Neural cell (in vitro differentiated cells): ENCODE measurements around the gene SNTG2. TPM values are rescaled to one million over a fixed set of nuclear protein-coding genes. Genes with fewer than 3 reads are reported as not detected.

Experiments used
- H2AFZ ChIP-seq: fragments of 200-600, 300-800 bp; sonication (generic), shearing (Covaris generic); 2 replicates; pipeline ENCODE4 v1.6.0; 2014; ENCODE audit warnings: low read depth, mild to moderate bottlenecking, antibody characterized with exemption, low read length, moderate library complexity
- H3F3A ChIP-seq: fragments of 200-600 bp; shearing (Covaris generic); 2 replicates; pipeline ENCODE4 v1.6.1; 2016; ENCODE audit warnings: mild to moderate bottlenecking, moderate library complexity, mixed read lengths, antibody characterized with exemption, low read length; ENCODE audit not compliant: insufficient read depth, poor library complexity, severe bottlenecking
- H3K27ac ChIP-seq: fragments of 200-600, 300-800 bp; sonication (generic), shearing (Covaris generic); 2 replicates; pipeline ENCODE4 v1.5.1; 2014; ENCODE audit warnings: mild to moderate bottlenecking, low read length, moderate library complexity
- H3K27me3 ChIP-seq: fragments of 300-800, 200-600 bp; sonication (generic), shearing (Covaris generic); 2 replicates; pipeline ENCODE4 v1.6.0; 2014; ENCODE audit warnings: mild to moderate bottlenecking, low read depth, low read length, moderate library complexity; ENCODE audit not compliant: insufficient read depth
- H3K36me3 ChIP-seq: fragments of 300-800, 200-600 bp; sonication (generic), shearing (Covaris generic); 2 replicates; pipeline ENCODE4 v1.5.1; 2014; ENCODE audit warnings: mild to moderate bottlenecking, antibody characterized with exemption, low read length, moderate library complexity; ENCODE audit not compliant: insufficient read depth
- H3K4me2 ChIP-seq: fragments of 300-800, 200-600 bp; sonication (generic), shearing (Covaris generic); 2 replicates; pipeline ENCODE4 v1.6.0; 2014; ENCODE audit warnings: mild to moderate bottlenecking, low read length
- H3K4me3 ChIP-seq: fragments of 300-800, 200-600 bp; sonication (generic), shearing (Covaris generic); 2 replicates; pipeline ENCODE4 v1.5.1; 2014; ENCODE audit warnings: mild to moderate bottlenecking, low read length, moderate library complexity
- H3K79me2 ChIP-seq: fragments of 200-600 bp; shearing (Covaris generic); replicated peaks from 2 replicates; pipeline ENCODE4 v1.6.0; 2014; ENCODE audit warnings: mild to moderate bottlenecking, low read length, moderate library complexity; ENCODE audit not compliant: insufficient read depth
- H3K9ac ChIP-seq: fragments of 300-800, 200-600 bp; sonication (generic), shearing (Covaris generic); 2 replicates; pipeline ENCODE4 v1.6.1; 2016; ENCODE audit warnings: mild to moderate bottlenecking, low read length, mixed read lengths
- H3K9me2 ChIP-seq: fragments of 200-600 bp; shearing (Covaris generic); 2 replicates; pipeline ENCODE4 v1.6.1; 2016; ENCODE audit warnings: mild to moderate bottlenecking, low read length, mixed read lengths; ENCODE audit not compliant: insufficient read depth
- H3K9me3 ChIP-seq: fragments of 200-600, 300-800 bp; sonication (generic), shearing (Covaris generic); 2 replicates; pipeline ENCODE4 v1.6.1; 2016; ENCODE audit warnings: mild to moderate bottlenecking, mixed run types, low read length, moderate library complexity, mixed read lengths
- H4K20me1 ChIP-seq: fragments of 200-600 bp; shearing (Covaris generic); 2 replicates; pipeline ENCODE4 v1.6.1; 2016; ENCODE audit warnings: mild to moderate bottlenecking, mixed run types; ENCODE audit not compliant: insufficient read depth
- CTCF ChIP-seq: fragments of 450-650 bp; IDR thresholded peaks from 2 replicates; pipeline ENCODE4 v1.5.1; 2014; ENCODE audit warnings: antibody characterized with exemption, mild to moderate bottlenecking, moderate library complexity; ENCODE audit not compliant: poor library complexity, severe bottlenecking
- EP300 ChIP-seq: fragments of 450-650 bp; conservative IDR thresholded peaks from 2 replicates; pipeline ENCODE4 v1.6.1; 2014; ENCODE audit warnings: antibody characterized with exemption, mild to moderate bottlenecking, moderate library complexity; ENCODE audit not compliant: poor library complexity, severe bottlenecking
- EZH2 ChIP-seq: fragments of 200-600, 300-800 bp; shearing (Covaris generic), sonication (generic); IDR thresholded peaks from 2 replicates; pipeline ENCODE4 v1.6.1; 2014; ENCODE audit warnings: antibody characterized with exemption, low read length, borderline replicate concordance, mild to moderate bottlenecking; ENCODE audit not compliant: insufficient read depth, poor library complexity, severe bottlenecking
- MXI1 ChIP-seq: fragments of 450-650 bp; conservative IDR thresholded peaks from 2 replicates; pipeline ENCODE4 v1.6.1; 2014; ENCODE audit warnings: antibody characterized with exemption, mild to moderate bottlenecking; ENCODE audit not compliant: poor library complexity, severe bottlenecking
- POLR2AphosphoS5 ChIP-seq: IDR thresholded peaks from 2 replicates; pipeline ENCODE4 v1.6.1; 2012
- RAD21 ChIP-seq: fragments of 450-650 bp; conservative IDR thresholded peaks from 2 replicates; pipeline ENCODE4 v1.6.1; 2014; ENCODE audit warnings: antibody characterized with exemption, mild to moderate bottlenecking, moderate library complexity
- REST ChIP-seq: IDR thresholded peaks from 2 replicates; pipeline ENCODE4 v1.6.1; 2012; ENCODE audit warnings: borderline replicate concordance
- SMC3 ChIP-seq: fragments of 450-650 bp; conservative IDR thresholded peaks from 2 replicates; pipeline ENCODE4 v1.6.1; 2014; ENCODE audit warnings: antibody characterized with exemption, mild to moderate bottlenecking, moderate library complexity; ENCODE audit not compliant: poor library complexity
- TAF1 ChIP-seq: IDR thresholded peaks from 2 replicates; pipeline ENCODE4 v1.6.1; 2012; ENCODE audit warnings: low read depth
- polyA plus RNA-seq: library from polyadenylated mRNA; depleted of rRNA; stranded (reverse); fragments of >200 nt; gene quantifications from 2 replicates; pipeline ENCODE4 v1.2.3, GENCODE V29; 2014

Gene SNTG2
- polyA plus RNA-seq, 1 donor from 2014 or later = not detected

- Histone ChIP-seq H3F3A (no peaks in the 10 kb centered on the region), H4K20me1 (no peaks in the 10 kb centered on the region), H3K4me3 (no peak overlapping the region), H3K9me3 (peaks cover 4% of the 10 kb centered on the region), H3K9ac (no peak overlapping the region), H3K27ac (no peak overlapping the region), H3K36me3 (no peaks in the 10 kb centered on the region), H2AFZ (no peak overlapping the region), H3K79me2 (no peaks in the 10 kb centered on the region), H3K4me2 (no peak overlapping the region), H3K27me3 (no peaks in the 10 kb centered on the region), H3K9me2 (no peaks in the 10 kb centered on the region)
- TF ChIP-seq RAD21 (no peak), EZH2 (no peak), POLR2AphosphoS5 (no peak), TAF1 (no peak), CTCF (no peak), EP300 (no peak), MXI1 (no peak), SMC3 (no peak), REST (no peak)
These were observed 67.2 kb downstream of the SNTG2 start for GRCh38 chr2:1017827-1018226.

- Histone ChIP-seq H3K27ac (no peak overlapping the region), H3K36me3 (no peaks in the 10 kb centered on the region), H3K9me3 (peaks cover 4% of the 10 kb centered on the region), H2AFZ (no peak overlapping the region), H3K4me3 (no peak overlapping the region), H4K20me1 (no peaks in the 10 kb centered on the region), H3K9me2 (no peaks in the 10 kb centered on the region), H3K27me3 (no peaks in the 10 kb centered on the region), H3K4me2 (no peak overlapping the region), H3K79me2 (no peaks in the 10 kb centered on the region), H3K9ac (no peak overlapping the region), H3F3A (no peaks in the 10 kb centered on the region)
- TF ChIP-seq POLR2AphosphoS5 = no peak
- no peak for TF ChIP-seq RAD21
- TF ChIP-seq EP300 = no peak
- no peak for TF ChIP-seq EZH2
- TF ChIP-seq CTCF = no peak
- no peak for TF ChIP-seq TAF1
These were observed 69.6 kb downstream of the SNTG2 start for GRCh38 chr2:1020206-1020605.
